Effector memory CD4-positive, alpha-beta T cell (primary cell): ENCODE measurements around the gene WBP2.
A peak's percentile ranks its signal among the peaks of the same experiment; 100 is the strongest.
"Not testable (repeated sequence)": the region's sequence is repeated elsewhere in the genome, so short reads cannot be mapped to it uniquely, and the experiment has no call there.

Experiments used
- DNase-seq, 3 donors: peaks; one replicate each; pipeline ENCODE4 v3.0.0-alpha.2; 2020
- H3K27ac ChIP-seq: 2 replicates; pipeline ENCODE4 v1.7.0; 2013; ENCODE audit warnings: mild to moderate bottlenecking, low read length, moderate library complexity; ENCODE audit not compliant: insufficient read depth, poor library complexity, severe bottlenecking
- H3K27me3 ChIP-seq: replicated peaks from 2 replicates; pipeline ENCODE4 v1.7.0; 2013; ENCODE audit warnings: mild to moderate bottlenecking, low read length; ENCODE audit not compliant: insufficient read depth, control insufficient read depth, poor library complexity, severe bottlenecking
- H3K36me3 ChIP-seq: 2 replicates; pipeline ENCODE4 v1.7.0; 2013; ENCODE audit warnings: mild to moderate bottlenecking, low read length, moderate library complexity; ENCODE audit not compliant: control insufficient read depth, insufficient read depth
- H3K4me1 ChIP-seq: 2 replicates; pipeline ENCODE4 v1.7.0; 2013; ENCODE audit warnings: low read length, mild to moderate bottlenecking; ENCODE audit not compliant: control insufficient read depth, insufficient read depth, poor library complexity, severe bottlenecking
- H3K4me3 ChIP-seq: 2 replicates; pipeline ENCODE4 v1.7.0; 2013; ENCODE audit warnings: low read length, low read depth, mild to moderate bottlenecking; ENCODE audit not compliant: insufficient read depth, poor library complexity, severe bottlenecking
- H3K9me3 ChIP-seq: 2 replicates; pipeline ENCODE4 v1.7.0; 2013; ENCODE audit warnings: mild to moderate bottlenecking, low read length, moderate library complexity; ENCODE audit not compliant: control insufficient read depth

The WBP2 gene

DNA sequence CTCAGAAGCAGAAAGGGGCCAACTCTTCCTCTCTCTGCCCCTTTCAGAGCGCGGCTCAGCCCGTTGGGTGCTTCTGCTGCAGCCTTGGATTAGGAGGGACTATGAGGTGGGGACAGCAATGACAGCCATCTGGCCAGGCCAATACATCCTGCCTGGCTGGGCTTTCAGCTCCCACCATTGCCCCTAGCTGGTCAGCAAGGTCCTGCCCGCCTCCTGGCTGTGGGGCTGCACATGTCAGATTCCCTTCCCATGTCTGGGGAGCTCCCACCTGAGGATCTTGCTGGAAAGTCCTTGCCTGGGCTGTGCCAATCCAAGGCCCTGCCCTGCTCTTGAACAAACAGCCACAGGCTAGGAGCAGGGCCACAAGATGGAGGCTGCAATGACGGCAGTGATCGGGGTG lies 33.3 kb upstream of the WBP2 start:
- Histone ChIP-seq H3K27me3 (no peaks in the 10 kb centered on the region), H3K4me3 (no peak overlapping the region), H3K9me3 (no peaks in the 10 kb centered on the region), H3K36me3 (peaks cover 21% of the 10 kb centered on the region), H3K27ac (no peak overlapping the region), H3K4me1 (no peaks in the 10 kb centered on the region)
- no peak for DNase-seq

- H3K36me3 ChIP-seq, H3K9me3 ChIP-seq, H3K4me3 ChIP-seq, H3K27me3 ChIP-seq, H3K27ac ChIP-seq, DNase-seq, H3K4me1 ChIP-seq: not testable (repeated sequence)
Observed at GRCh38 chr17:75885860-75886259, 30.7 kb upstream of the WBP2 start.

DNA sequence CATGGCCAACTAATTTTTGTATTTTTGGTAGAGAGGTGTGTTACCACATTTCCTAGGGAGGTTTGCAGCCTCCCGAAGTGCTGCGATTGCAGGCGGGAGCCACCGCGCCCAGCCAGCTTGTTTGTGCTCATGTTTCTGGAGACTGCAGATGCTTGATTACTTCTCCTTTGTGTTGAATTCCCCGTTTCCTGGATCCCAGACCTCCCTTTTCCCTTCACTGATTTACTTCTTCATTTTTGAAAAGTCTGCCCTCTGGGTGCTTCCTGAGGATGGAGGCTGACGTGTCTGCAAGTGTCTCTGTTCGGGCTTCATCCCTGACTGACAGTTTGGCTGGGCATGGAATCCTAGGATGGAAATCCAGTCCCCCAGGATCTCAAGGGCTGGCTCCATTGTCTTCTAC lies 30.3 kb upstream of the WBP2 start:
- Histone ChIP-seq H3K27ac (no peak overlapping the region), H3K4me3 (no peak overlapping the region), H3K4me1 (no peaks in the 10 kb centered on the region), H3K27me3 (no peaks in the 10 kb centered on the region), H3K36me3 (peaks cover 2% of the 10 kb centered on the region), H3K9me3 (no peaks in the 10 kb centered on the region)
- DNase-seq: no peak

- Histone ChIP-seq H3K9me3 (no peaks in the 10 kb centered on the region), H3K4me3 (no peak overlapping the region), H3K4me1 (peaks cover 12% of the 10 kb centered on the region), H3K36me3 (no peaks in the 10 kb centered on the region), H3K27ac (no peak overlapping the region), H3K27me3 (no peaks in the 10 kb centered on the region)
- DNase-seq: no peak
Observed at GRCh38 chr17:75881678-75882454, 26.7 kb upstream of the WBP2 start.

DNA sequence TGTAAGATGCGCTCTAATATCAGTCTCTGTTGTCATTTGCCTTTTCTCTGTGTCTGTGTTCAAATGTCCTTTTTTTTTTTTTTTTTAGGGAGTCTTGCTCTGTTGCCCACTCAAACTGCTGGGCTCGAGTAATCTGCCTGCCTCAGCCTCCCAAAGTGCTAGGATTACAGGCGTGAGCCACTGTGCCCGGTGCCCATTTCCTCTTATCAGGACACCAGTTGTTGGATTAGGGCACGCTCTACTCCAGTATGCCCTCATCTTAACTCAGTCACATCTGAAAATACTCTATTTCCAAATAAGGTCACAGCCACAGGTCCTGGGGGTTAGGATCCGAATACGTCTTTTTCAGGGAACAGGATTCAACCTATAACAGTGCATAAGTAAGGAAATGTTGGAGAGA lies 25.1 kb upstream of the WBP2 start:
- H3K27me3 ChIP-seq: no peaks in the 10 kb centered on the region
- no peak overlapping the region for H3K27ac ChIP-seq

GRCh38 chr17:75878174-75878998 lies 23.3 kb upstream of the WBP2 start, which contains the start of gene TRIM47:
Gene TRIM47, minus strand, starts transcription at chr17:75878581. Its CDS starts 33 bp downstream, at chr17:75878548.
- H3K9me3 ChIP-seq: no peaks in the 10 kb centered on the region

More for the DNA sequence above, 25.1 kb upstream of the WBP2 start:
- H3K4me3 ChIP-seq: no peak overlapping the region
- no peak for DNase-seq
- peaks cover 28% of the 10 kb centered on the region for H3K4me1 ChIP-seq
- H3K9me3 ChIP-seq: no peaks in the 10 kb centered on the region
- no peaks in the 10 kb centered on the region for H3K36me3 ChIP-seq

GRCh38 chr17:75877752-75878173 lies 22.6 kb upstream of the WBP2 start:
- H3K27me3 ChIP-seq: no peaks in the 10 kb centered on the region
- H3K9me3 ChIP-seq: no peaks in the 10 kb centered on the region
- H3K27ac ChIP-seq: peak overlapping the region; percentile 74
- H3K36me3 ChIP-seq: peaks cover 9% of the 10 kb centered on the region
- H3K4me3 ChIP-seq: peak overlapping the region; percentile 61
- H3K4me1 ChIP-seq: peaks cover 48% of the 10 kb centered on the region
- DNase-seq: peak; percentile 39 to 65 (median 55)

More at GRCh38 chr17:75878174-75878998, 23.3 kb upstream of the WBP2 start, which contains the start of gene TRIM47:
- DNase-seq: no peak
- Histone ChIP-seq H3K27ac (peak within 1 kb of the TSS; percentile 74), H3K27me3 (no peaks in the 10 kb centered on the region), H3K4me1 (peaks cover 41% of the 10 kb centered on the region), H3K36me3 (peaks cover 9% of the 10 kb centered on the region), H3K4me3 (peak within 1 kb of the TSS; percentile 61)

DNA sequence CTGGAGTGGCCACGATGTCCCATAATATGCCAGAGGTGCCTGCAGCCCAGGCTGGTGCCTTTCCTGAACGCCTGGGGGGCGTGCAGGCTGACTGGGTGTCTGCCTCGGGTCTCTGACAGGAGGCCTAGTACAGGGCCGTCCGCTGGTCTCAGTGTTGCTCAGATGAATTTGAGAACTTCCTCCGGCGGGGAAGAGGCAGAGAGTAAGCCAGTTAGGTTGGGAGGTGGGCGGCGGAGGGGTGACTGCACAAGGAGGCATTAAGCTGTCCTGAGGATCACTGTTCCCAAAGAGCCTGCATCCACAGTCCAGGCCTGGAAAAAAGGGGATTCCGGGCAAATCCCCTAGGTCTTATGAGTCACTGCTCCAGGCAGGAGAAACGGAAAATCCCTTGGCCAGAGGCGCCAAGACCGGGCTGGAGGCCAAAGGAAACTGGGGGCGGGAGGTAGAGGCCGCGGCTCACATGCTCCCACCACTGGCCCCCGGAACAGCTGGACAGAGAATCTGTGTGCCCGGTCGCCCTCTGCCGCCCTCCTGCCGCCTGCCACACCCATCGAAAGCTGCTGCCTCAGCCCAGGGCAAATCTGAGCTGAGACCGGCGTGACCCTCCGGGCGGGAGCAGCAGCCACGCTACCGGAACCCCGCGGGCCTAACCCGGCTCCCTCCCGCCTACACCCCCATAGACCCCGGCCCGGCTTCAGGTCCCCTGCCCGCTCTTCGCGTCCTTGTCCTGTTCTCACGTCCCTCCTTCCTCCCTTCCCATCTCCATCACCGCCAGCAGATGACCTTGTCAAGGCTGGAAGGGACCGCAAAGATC lies 22.0 kb upstream of the WBP2 start:
- no peak for DNase-seq

DNA sequence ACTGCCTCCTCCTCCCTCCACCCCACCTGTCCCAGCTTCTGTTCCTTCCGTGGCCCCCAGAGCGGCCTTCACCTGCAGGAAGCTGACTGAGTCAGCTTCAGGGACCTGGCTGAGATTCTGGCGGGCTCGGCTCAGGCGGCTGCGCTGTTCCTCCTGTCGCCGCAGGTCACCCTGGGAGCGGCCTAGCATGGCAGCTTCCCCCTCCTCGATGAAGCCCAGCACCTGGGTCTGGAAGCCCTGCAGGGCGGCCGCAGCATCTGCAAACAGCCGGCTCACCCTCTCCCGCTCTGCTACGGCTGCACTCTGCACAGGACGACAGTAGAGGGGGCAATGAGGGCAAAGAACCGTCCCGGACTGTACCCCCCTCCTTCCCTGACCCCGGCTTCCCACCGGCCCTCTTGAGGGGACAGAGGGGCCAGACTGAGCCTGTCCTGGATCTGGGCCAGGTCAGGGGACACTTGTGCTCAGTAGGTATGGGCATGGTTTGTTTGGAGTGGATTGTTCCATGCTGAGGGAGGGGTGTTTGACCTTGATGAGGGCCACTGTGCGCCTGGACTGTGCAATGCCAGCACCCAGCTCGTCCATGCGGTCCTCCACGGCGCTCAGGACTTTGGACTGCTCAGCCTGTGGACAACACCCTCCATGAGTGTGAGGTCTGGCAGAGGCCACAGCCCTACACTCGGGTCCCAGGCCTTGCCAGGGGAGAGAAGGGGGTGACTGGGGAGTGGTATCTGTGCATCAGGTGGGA lies 21.2 kb upstream of the WBP2 start:
- peaks cover 9% of the 10 kb centered on the region for H3K36me3 ChIP-seq
- peak; percentile 60 to 76 (median 65) for DNase-seq
- H3K9me3 ChIP-seq: no peaks in the 10 kb centered on the region
- peaks cover 54% of the 10 kb centered on the region for H3K4me1 ChIP-seq
- no peaks in the 10 kb centered on the region for H3K27me3 ChIP-seq
- peak overlapping the region; percentile 74 for H3K27ac ChIP-seq
- H3K4me3 ChIP-seq: peak overlapping the region; percentile 61

More for the DNA sequence above, 22.0 kb upstream of the WBP2 start:
- H3K4me1 ChIP-seq: peaks cover 54% of the 10 kb centered on the region
- peaks cover 9% of the 10 kb centered on the region for H3K36me3 ChIP-seq
- H3K4me3 ChIP-seq: peak overlapping the region; percentile 61
- no peaks in the 10 kb centered on the region for H3K9me3 ChIP-seq
- peak overlapping the region; percentile 74 for H3K27ac ChIP-seq
- no peaks in the 10 kb centered on the region for H3K27me3 ChIP-seq
